Lower leg skin (tissue), 4 donors: ENCODE results near the gene DZIP1L. TPM values are rescaled to one million over a fixed set of nuclear protein-coding genes. Genes with fewer than 3 reads are reported as not detected.

Source experiments
- DNase-seq, 2 donors: peaks; one replicate each; pipeline ENCODE4 v3.0.0-alpha.2; 2019; ENCODE audit warnings: low spot score in 2 of 2
- H3K4me3 ChIP-seq: fragments of 200-600 bp; sonication (generic); 2 replicates; pipeline ENCODE4 v1.5.1; 2017; ENCODE audit warnings: mild to moderate bottlenecking, low read depth; ENCODE audit not compliant: poor library complexity, severe bottlenecking
- POLR2A ChIP-seq, 2 donors: fragments of 450-650 bp; IDR thresholded peaks; one replicate each; pipeline ENCODE4 v1.6.1; 2016 to 2017; ENCODE audit warnings: antibody characterized with exemption in 2 of 2, mild to moderate bottlenecking in 1 of 2, moderate library complexity in 1 of 2
- WGBS, 2 donors: methylation state at CpG; one replicate each; pipeline ENCODE4 v1.1.5; 2018; 5-methylcytosine and 5-hydroxymethylcytosine counted together
- intact Hi-C: fragments of 100-400 bp; cut with DNase I; formaldehyde crosslinking; loops from one replicate; pipeline ENCODE4 v1.15.0; 2023; ENCODE audit warnings: low total_unique reads
- total RNA-seq, 4 donors: library from RNA; depleted of rRNA; stranded (reverse); fragments of >200 nt; gene quantifications; one replicate each; pipeline ENCODE4 v1.1.0, GENCODE V29; 2016
- TF ChIP-seq, protein P1 (sequence below), 3 donors: fragments of 450-650 bp; IDR thresholded peaks; one replicate each; pipeline ENCODE4 v1.5.1; 2016; ENCODE audit warnings: antibody characterized with exemption in 3 of 3, mild to moderate bottlenecking in 3 of 3, moderate library complexity in 2 of 3

The DZIP1L gene
- total RNA-seq, 4 donors from 2014 or later = 10.9 to 45.0 (median 16.4) TPM

DNA sequence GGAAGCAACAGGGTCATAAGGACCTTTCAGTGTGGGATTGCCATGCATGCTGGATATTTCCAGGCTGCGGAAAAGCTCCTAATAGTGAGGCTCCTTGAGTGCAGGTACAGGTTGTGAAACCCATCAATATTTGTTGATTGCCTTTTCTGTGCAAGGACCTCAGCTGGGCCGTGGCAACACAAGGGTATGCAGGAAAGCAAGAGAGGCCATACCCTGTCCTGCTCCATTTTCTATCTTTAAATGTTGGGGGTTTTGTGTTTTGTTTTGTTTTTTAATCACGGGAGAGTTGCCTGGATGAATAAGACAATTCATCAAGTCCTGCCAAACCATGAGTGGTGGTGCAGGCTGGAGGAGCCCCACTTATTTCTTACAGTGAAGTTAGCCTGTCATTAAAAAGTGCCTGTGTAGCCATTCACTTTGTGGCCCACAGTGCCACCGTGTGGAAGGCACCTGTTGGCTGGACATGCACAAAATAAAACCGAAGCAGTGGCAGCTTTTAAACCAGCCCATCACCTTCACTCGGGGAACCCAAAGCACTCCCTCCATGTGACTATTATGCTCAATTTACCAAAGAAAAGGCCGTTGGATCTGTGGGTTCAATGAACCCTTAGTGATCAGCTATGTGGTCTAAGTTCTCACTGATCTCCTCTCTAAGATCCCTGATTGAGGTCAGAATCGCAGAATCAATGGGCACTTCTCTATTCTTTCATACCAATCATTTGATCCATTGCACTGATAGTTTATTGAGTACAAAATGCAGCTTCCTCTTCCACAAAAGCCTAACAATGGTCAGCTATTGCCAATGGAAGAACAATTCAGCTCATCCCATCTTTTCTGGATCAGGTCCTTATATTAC is 63.2 kb downstream of the DZIP1L start:
- no peak for DNase-seq

DNA sequence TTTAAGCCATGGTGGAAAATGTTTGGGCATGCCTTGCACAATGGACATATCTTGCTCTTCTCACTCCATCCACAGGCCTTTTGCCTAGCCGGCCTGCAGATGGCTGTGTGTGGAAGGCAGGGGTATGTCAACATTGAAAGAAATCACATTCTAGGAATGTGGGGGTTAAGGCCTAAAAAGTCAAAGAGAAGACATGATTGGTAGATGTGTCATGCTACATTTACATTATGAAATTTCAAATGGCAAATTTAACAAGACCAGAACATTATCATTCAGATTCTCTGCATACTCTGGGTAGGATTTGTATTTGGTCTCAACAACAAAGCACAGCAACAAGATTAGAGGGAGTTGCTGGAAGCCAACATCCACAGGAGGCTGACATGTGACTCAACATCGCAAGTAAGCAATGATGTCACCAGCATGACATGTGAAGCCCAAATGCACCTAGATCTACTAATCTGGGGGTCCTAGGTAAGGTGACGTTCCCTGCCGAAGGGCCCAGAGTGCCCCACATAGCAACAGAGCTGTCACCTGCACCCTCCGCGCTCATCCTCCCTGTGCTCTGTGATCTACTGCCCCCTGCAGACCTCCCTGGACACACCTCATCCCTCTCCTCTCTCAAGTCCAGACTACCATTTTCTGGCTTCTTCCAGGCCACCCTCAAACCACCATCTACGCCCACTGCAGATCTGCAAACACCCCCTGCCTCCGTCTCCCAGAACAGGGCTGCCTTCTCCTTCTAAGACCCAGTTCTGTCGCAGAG is 66.1 kb downstream of the DZIP1L start:
- TF ChIP-seq, protein P1, sequence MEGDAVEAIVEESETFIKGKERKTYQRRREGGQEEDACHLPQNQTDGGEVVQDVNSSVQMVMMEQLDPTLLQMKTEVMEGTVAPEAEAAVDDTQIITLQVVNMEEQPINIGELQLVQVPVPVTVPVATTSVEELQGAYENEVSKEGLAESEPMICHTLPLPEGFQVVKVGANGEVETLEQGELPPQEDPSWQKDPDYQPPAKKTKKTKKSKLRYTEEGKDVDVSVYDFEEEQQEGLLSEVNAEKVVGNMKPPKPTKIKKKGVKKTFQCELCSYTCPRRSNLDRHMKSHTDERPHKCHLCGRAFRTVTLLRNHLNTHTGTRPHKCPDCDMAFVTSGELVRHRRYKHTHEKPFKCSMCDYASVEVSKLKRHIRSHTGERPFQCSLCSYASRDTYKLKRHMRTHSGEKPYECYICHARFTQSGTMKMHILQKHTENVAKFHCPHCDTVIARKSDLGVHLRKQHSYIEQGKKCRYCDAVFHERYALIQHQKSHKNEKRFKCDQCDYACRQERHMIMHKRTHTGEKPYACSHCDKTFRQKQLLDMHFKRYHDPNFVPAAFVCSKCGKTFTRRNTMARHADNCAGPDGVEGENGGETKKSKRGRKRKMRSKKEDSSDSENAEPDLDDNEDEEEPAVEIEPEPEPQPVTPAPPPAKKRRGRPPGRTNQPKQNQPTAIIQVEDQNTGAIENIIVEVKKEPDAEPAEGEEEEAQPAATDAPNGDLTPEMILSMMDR (IDR thresholded peaks at IDR 0.05) = no peak
- no peak for TF ChIP-seq POLR2A (IDR thresholded peaks at IDR 0.05)
- no peak overlapping the region for H3K4me3 ChIP-seq
- intact Hi-C loops = no loop called here
- no peak for DNase-seq
- 96 to 97% methylated on average over 9 of the region's 9 CpGs for WGBS, 2 donors

More for the DNA sequence above, 63.2 kb downstream of the DZIP1L start:
- no peak overlapping the region for H3K4me3 ChIP-seq
- WGBS, 2 donors = 55 to 58% methylated on average over 8 of the region's 8 CpGs
- TF ChIP-seq POLR2A (IDR thresholded peaks at IDR 0.05) = no peak
- TF ChIP-seq, protein P1 (IDR thresholded peaks at IDR 0.05) = no peak
- intact Hi-C loops = no loop called here

DNA sequence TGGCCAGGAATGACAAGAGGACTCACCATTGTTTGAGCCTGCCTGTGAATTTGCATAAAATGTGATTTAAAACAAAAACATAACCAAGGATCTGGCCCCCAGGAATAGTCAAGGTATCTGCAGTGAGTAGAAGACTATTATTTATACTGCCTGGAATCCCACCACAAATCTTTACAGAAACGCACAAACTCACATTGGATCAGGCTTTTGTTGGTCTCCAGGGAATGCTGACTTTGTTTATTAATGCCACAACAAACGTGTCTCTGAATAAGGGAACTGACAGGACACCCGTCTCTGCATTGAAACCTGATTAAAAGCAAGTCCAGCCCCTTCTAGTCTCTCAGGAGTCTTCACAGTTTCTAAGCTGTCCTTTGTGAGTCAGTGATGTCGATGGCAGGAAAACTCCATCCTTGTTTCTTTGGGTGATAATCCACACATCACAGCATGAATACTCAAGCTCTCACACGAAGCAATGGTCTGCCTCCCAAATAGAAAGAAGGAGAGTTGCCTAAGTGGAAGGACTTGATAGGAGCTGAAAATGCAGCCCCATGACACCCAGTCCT is 67.7 kb downstream of the DZIP1L start:
- no peak for DNase-seq
- intact Hi-C loops = no loop called here
- no peak overlapping the region for H3K4me3 ChIP-seq
- WGBS, 2 donors = 75 to 76% methylated on average over 5 of the region's 5 CpGs
- TF ChIP-seq, protein P1 (IDR thresholded peaks at IDR 0.05) = no peak
- TF ChIP-seq POLR2A (IDR thresholded peaks at IDR 0.05) = no peak

DNA sequence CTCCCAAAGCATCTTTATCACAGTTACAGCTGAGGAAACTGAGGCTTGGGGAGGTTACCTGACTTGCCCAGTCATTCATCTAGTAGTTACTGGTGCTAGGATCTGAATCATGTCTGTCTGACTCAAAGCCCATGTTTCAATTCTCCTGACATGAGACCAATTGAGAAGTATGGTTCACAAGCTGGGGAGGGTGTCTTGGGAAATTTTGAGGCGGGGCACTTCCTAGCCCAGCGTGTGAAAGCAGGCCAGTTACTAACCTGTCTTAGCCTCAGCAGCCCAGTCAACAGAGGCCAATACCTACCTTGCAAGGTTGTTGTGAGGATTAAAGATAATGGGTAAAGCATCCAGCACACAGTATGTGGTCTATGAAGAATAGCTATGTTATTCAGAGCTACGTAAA is 68.5 kb downstream of the DZIP1L start:
- no peak overlapping the region for H3K4me3 ChIP-seq
- WGBS, 2 donors = 33 to 53% methylated on average over 3 of the region's 3 CpGs
- DNase-seq = no peak
- TF ChIP-seq POLR2A (IDR thresholded peaks at IDR 0.05) = no peak
- TF ChIP-seq, protein P1 (IDR thresholded peaks at IDR 0.05) = no peak
- intact Hi-C loops = no loop called here

DNA sequence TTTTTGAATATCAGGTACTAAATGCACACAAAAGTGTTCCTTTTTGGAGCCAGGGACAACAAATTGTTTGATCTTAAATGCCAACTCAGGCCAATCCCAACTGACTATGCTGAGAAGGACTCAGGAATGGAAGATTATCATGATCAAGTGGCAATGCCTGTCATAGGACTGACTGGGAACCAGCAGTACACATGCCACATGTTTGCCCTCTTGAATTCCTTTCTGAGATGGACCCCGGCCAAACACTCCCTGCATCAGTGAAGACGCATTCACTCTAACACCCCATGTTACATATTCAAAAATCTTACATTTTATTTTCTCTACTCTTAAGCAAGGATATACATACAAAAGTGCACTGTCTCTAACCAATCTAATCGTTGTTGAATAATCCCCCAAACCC is 69.3 kb downstream of the DZIP1L start:
- no peak overlapping the region for H3K4me3 ChIP-seq
- no peak for DNase-seq
- intact Hi-C loops = no loop called here
- TF ChIP-seq POLR2A (IDR thresholded peaks at IDR 0.05) = no peak
- TF ChIP-seq, protein P1 (IDR thresholded peaks at IDR 0.05) = no peak
- WGBS, 2 donors = 90 to 92% methylated on average over 3 of the region's 3 CpGs
